IMR-90 (cell line): ENCODE results near the gene ESYT3. TPM values are rescaled to one million over a fixed set of nuclear protein-coding genes. Genes with fewer than 3 reads are reported as not detected.

ENCODE experiments used
- ATAC-seq: fragments of 200-7000 bp; cut with Tn5 transposase; 2 replicates; pipeline ENCODE4 v1.9.1; 2020; ENCODE audit warnings: low read depth, mild to moderate bottlenecking, moderate library complexity
- BruUV-seq: library from RNA; stranded (reverse); fragments of 400-500 nt; replicated peaks from 2 replicates; lab custom pipeline; 2021; lab: Mats Ljungman, UMichigan
- CTCF ChIA-PET: fragments of 300-600 bp; formaldehyde crosslinking; extraction: SDS; loops from one replicate; lab custom pipeline; 2021; ENCODE audit warnings: antibody characterized with exemption; lab: Yijun Ruan, JAX
- POLR2A ChIA-PET: fragments of 300-600 bp; sonication (Branson Sonifier 250); formaldehyde crosslinking; loops from one replicate; lab custom pipeline; 2022; ENCODE audit warnings: antibody characterized with exemption; ENCODE audit not compliant: unreplicated experiment; lab: Charles Lee
- DNase-seq: peaks from one replicate; pipeline ENCODE4 v3.0.0; 2013
- H2AFZ ChIP-seq: replicated peaks from 2 replicates; pipeline ENCODE3; 2013; ENCODE audit warnings: low read length, mild to moderate bottlenecking; ENCODE audit not compliant: poor library complexity
- H2AK5ac ChIP-seq: 2 replicates; pipeline ENCODE4 v1.6.1; 2013; ENCODE audit warnings: low read depth, low read length, inconsistent platforms
- H2AK9ac ChIP-seq: replicated peaks from 2 replicates; pipeline ENCODE3; 2013; ENCODE audit warnings: mild to moderate bottlenecking, low read depth, low read length, moderate library complexity; ENCODE audit not compliant: poor library complexity
- H2BK120ac ChIP-seq: 2 replicates; pipeline ENCODE4 v1.6.1; 2013; ENCODE audit warnings: low read depth, low read length, inconsistent platforms
- H2BK15ac ChIP-seq: 3 replicates; pipeline ENCODE4 v1.6.1; 2013; ENCODE audit warnings: low read depth, low read length, inconsistent platforms
- H2BK20ac ChIP-seq: 2 replicates; pipeline ENCODE4 v1.6.1; 2013; ENCODE audit warnings: low read depth, mild to moderate bottlenecking, inconsistent platforms, low read length, moderate library complexity
- H2BK5ac ChIP-seq: 2 replicates; pipeline ENCODE4 v1.6.1; 2013; ENCODE audit warnings: mild to moderate bottlenecking, low read depth, low read length, inconsistent platforms; ENCODE audit not compliant: poor library complexity, severe bottlenecking
- H3K14ac ChIP-seq: replicated peaks from 2 replicates; pipeline ENCODE4 v1.6.1; 2013; ENCODE audit warnings: low read depth, low read length, inconsistent platforms
- H3K18ac ChIP-seq: 2 replicates; pipeline ENCODE4 v1.6.1; 2013; ENCODE audit warnings: low read depth, low read length, control low read depth
- H3K23ac ChIP-seq: 2 replicates; pipeline ENCODE4 v1.6.1; 2013; ENCODE audit warnings: low read depth, low read length, inconsistent platforms
- H3K27ac ChIP-seq: 2 replicates; pipeline ENCODE4 v1.5.1; 2013; ENCODE audit warnings: mild to moderate bottlenecking, control low read depth, low read length; ENCODE audit not compliant: insufficient read depth
- H3K27me3 ChIP-seq: 2 replicates; pipeline ENCODE4 v1.6.1; 2013; ENCODE audit warnings: low read length; ENCODE audit not compliant: control insufficient read depth, insufficient read depth
- H3K36me3 ChIP-seq: 2 replicates; pipeline ENCODE4 v1.6.1; 2013; ENCODE audit warnings: low read length, mixed read lengths; ENCODE audit not compliant: control insufficient read depth, insufficient read depth
- H3K4ac ChIP-seq: 2 replicates; pipeline ENCODE4 v1.6.1; 2013; ENCODE audit warnings: low read depth, low read length, inconsistent platforms
- H3K4me1 ChIP-seq: 2 replicates; pipeline ENCODE4 v1.6.1; 2013; ENCODE audit warnings: low read length, mixed read lengths; ENCODE audit not compliant: control insufficient read depth, insufficient read depth
- H3K4me2 ChIP-seq: 2 replicates; pipeline ENCODE4 v1.6.1; 2013; ENCODE audit warnings: low read depth, mild to moderate bottlenecking, control low read depth, low read length, moderate library complexity
- H3K4me3 ChIP-seq: 2 replicates; pipeline ENCODE4 v1.5.1; 2013; ENCODE audit warnings: low read depth, mild to moderate bottlenecking, control low read depth, low read length, moderate library complexity; ENCODE audit not compliant: insufficient read depth
- H3K56ac ChIP-seq: 2 replicates; pipeline ENCODE4 v1.6.1; 2013; ENCODE audit warnings: low read length, inconsistent platforms; ENCODE audit not compliant: insufficient read depth; ENCODE audit errors: extremely low read depth
- H3K79me1 ChIP-seq, 2 experiments: 2 replicates each; pipeline ENCODE4 v1.6.1; 2013; ENCODE audit warnings: low read length in 2 of 2, inconsistent platforms in 1 of 2, low read depth in 1 of 2
- H3K9ac ChIP-seq: 2 replicates; pipeline ENCODE4 v1.6.1; 2013; ENCODE audit warnings: low read depth, low read length, control low read depth
- H3K9me1 ChIP-seq: 2 replicates; pipeline ENCODE4 v1.6.1; 2013; ENCODE audit warnings: low read length, inconsistent platforms; ENCODE audit not compliant: insufficient read depth
- H3K9me3 ChIP-seq: 2 replicates; pipeline ENCODE4 v1.6.1; 2013; ENCODE audit warnings: low read length; ENCODE audit not compliant: control insufficient read depth, insufficient read depth
- H4K20me1 ChIP-seq: 2 replicates; pipeline ENCODE4 v1.6.1; 2013; ENCODE audit warnings: low read length, inconsistent platforms; ENCODE audit not compliant: insufficient read depth
- H4K5ac ChIP-seq: 2 replicates; pipeline ENCODE4 v1.6.1; 2013; ENCODE audit warnings: mild to moderate bottlenecking, low read depth, low read length, control low read depth
- H4K8ac ChIP-seq, 2 experiments: 2 replicates each; pipeline ENCODE4 v1.6.1; 2013; ENCODE audit warnings: low read depth in 2 of 2, low read length in 2 of 2, control low read depth in 1 of 2, inconsistent platforms in 1 of 2
- H4K91ac ChIP-seq: 2 replicates; pipeline ENCODE4 v1.6.1; 2013; ENCODE audit warnings: low read depth, low read length, inconsistent platforms; ENCODE audit not compliant: insufficient read depth
- CEBPB ChIP-seq: IDR thresholded peaks from 2 replicates; pipeline ENCODE4 v1.6.1; 2012; ENCODE audit warnings: low read depth, low read length, improper control_type of control experiment
- MAZ ChIP-seq: IDR thresholded peaks from 2 replicates; pipeline ENCODE4 v1.6.1; 2012; ENCODE audit warnings: low read depth, mild to moderate bottlenecking, low read length, improper control_type of control experiment, moderate library complexity, borderline replicate concordance
- RAD21 ChIP-seq: IDR thresholded peaks from 2 replicates; pipeline ENCODE4 v1.6.1; 2012; ENCODE audit warnings: low read length, improper control_type of control experiment
- RFX5 ChIP-seq: IDR thresholded peaks from 2 replicates; pipeline ENCODE4 v1.8.0; 2012; ENCODE audit warnings: low read depth, mild to moderate bottlenecking, low read length, moderate library complexity
- WGBS, 2 experiments: methylation state at CpG; one replicate each; pipeline versions ENCODE4 v1.1.5 to v1.1.7; 2013; ENCODE audit warnings: missing lambda C conversion rate in 2 of 2; ENCODE audit not compliant: insufficient read length in 1 of 2; ENCODE audit errors: extremely low coverage in 2 of 2; 5-methylcytosine and 5-hydroxymethylcytosine counted together
- dilution Hi-C: fragments of 300-500 bp; cut with HindIII; formaldehyde crosslinking; loops from one replicate; pipeline ENCODE4 v1.14.3; 2018; ENCODE audit warnings: low sequenced_read_pairs; ENCODE audit not compliant: unreplicated experiment
- in situ Hi-C: fragments of 300-500 bp; cut with MboI; formaldehyde crosslinking; loops from 3 replicates; pipeline ENCODE4 v1.14.3; 2019; ENCODE audit warnings: low sequenced_read_pairs, inconsistent platforms, mixed read lengths
- intact Hi-C: fragments of 100-400 bp; cut with micrococcal nuclease; formaldehyde crosslinking; loops from 2 replicates; pipeline ENCODE4 v1.10.0; 2022
- polyA plus RNA-seq, 3 experiments: library from polyadenylated mRNA; depleted of rRNA; stranded (reverse); fragments of >200 nt; gene quantifications; 2 replicates each; pipeline ENCODE4 v1.2.3, GENCODE V29; 2012; ENCODE audit warnings: low replicate concordance in 1 of 3
- total RNA-seq: library from RNA; depleted of rRNA; stranded (reverse); fragments of >200 nt; gene quantifications from 2 replicates; pipeline ENCODE4 v1.2.3, GENCODE V29; 2012
- TF ChIP-seq, protein P1 (sequence below): fragments of 150-350 bp; IDR thresholded peaks from 2 replicates; pipeline ENCODE4 v1.6.1; 2016; ENCODE audit warnings: low read depth, mild to moderate bottlenecking, low read length, moderate library complexity, borderline replicate concordance
- TF ChIP-seq, protein P2 (sequence below): conservative IDR thresholded peaks from 2 replicates; pipeline ENCODE4 v1.5.1; 2012; ENCODE audit warnings: mild to moderate bottlenecking, low read depth, low read length, improper control_type of control experiment

Gene ESYT3
- total and polyA plus RNA-seq, 2 of the 4 experiments (the other 2 are of a cell fraction): under 0.01 to 0.02 TPM

DNA sequence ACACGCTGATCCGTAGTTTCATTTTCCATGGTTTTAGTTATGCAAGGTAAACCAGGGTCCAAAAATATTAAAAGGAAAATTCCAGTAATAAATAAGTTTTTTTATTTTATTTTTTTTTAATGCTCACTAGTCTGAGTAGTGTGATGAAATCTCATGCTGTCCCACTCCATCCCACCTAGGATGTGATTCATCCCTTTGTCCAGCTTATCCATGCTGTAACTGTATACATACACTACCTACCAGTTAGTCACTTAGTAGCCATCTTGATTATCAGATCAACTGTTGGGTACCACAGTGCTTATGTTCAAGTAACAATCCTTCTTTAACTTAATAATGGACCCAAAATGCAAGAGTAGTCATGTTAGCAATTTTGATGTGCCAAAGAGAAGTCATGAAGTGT lies 75.2 kb downstream of the ESYT3 start:
- dilution Hi-C loops: no loop called here
- Histone ChIP-seq H2BK5ac (no peak overlapping the region), H4K8ac (no peak overlapping the region), H3K9me1 (peaks cover 3% of the 10 kb centered on the region; the same call in 1 of the 2 replicates), H3K4ac (no peak overlapping the region), H3K18ac (no peak overlapping the region), H3K27me3 (no peaks in the 10 kb centered on the region), H2BK20ac (no peak overlapping the region), H2AK9ac (no peak overlapping the region), H4K5ac (no peak overlapping the region), H3K79me1 (no peaks in the 10 kb centered on the region), H3K36me3 (no peaks in the 10 kb centered on the region), H3K23ac (no peak overlapping the region), H3K4me3 (no peak overlapping the region), H3K27ac (no peak overlapping the region), H4K91ac (no peak overlapping the region), H3K56ac (no peak overlapping the region), H3K9me3 (no peaks in the 10 kb centered on the region), H3K9ac (no peak overlapping the region), H2AK5ac (no peak overlapping the region), H2AFZ (no peak overlapping the region), H3K4me2 (no peak overlapping the region), H3K4me1 (no peaks in the 10 kb centered on the region), H2BK15ac (no peak overlapping the region), H3K14ac (no peak overlapping the region), H2BK120ac (no peak overlapping the region), H4K20me1 (no peaks in the 10 kb centered on the region)
- CTCF ChIA-PET: no interaction called here
- intact Hi-C loops: no loop called here
- peak; percentile 43; the same call in 1 of the 2 replicates for TF ChIP-seq CEBPB
- TF ChIP-seq RAD21: no peak
- TF ChIP-seq, protein P1, sequence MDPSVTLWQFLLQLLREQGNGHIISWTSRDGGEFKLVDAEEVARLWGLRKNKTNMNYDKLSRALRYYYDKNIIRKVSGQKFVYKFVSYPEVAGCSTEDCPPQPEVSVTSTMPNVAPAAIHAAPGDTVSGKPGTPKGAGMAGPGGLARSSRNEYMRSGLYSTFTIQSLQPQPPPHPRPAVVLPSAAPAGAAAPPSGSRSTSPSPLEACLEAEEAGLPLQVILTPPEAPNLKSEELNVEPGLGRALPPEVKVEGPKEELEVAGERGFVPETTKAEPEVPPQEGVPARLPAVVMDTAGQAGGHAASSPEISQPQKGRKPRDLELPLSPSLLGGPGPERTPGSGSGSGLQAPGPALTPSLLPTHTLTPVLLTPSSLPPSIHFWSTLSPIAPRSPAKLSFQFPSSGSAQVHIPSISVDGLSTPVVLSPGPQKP: no peak
- no peak for TF ChIP-seq RFX5
- TF ChIP-seq, protein P2, sequence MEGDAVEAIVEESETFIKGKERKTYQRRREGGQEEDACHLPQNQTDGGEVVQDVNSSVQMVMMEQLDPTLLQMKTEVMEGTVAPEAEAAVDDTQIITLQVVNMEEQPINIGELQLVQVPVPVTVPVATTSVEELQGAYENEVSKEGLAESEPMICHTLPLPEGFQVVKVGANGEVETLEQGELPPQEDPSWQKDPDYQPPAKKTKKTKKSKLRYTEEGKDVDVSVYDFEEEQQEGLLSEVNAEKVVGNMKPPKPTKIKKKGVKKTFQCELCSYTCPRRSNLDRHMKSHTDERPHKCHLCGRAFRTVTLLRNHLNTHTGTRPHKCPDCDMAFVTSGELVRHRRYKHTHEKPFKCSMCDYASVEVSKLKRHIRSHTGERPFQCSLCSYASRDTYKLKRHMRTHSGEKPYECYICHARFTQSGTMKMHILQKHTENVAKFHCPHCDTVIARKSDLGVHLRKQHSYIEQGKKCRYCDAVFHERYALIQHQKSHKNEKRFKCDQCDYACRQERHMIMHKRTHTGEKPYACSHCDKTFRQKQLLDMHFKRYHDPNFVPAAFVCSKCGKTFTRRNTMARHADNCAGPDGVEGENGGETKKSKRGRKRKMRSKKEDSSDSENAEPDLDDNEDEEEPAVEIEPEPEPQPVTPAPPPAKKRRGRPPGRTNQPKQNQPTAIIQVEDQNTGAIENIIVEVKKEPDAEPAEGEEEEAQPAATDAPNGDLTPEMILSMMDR: no peak
- TF ChIP-seq MAZ: no peak
- DNase-seq (peak; percentile 68), ATAC-seq (no peak)
- WGBS, 2 experiments: no CpG with 5 or more reads among the region's 2 CpGs
- in situ Hi-C loops: no loop called here
- no TSS peak for BruUV-seq
- POLR2A ChIA-PET: no interaction called here
